LNCaP clone FGC (cell line): ENCODE results near the gene NYNRIN.

Experiments used
- DNase-seq: peaks from one replicate; pipeline ENCODE4 v3.0.0-alpha.2; 2011; ENCODE audit warnings: low read depth
- H3K4me3 ChIP-seq: 2 replicates; pipeline ENCODE4 v1.5.1; 2011; ENCODE audit warnings: mild to moderate bottlenecking, low read depth, low read length, control low read depth
- CTCF ChIP-seq: IDR thresholded peaks from 2 replicates; pipeline ENCODE4 v1.5.1; 2012; ENCODE audit warnings: mild to moderate bottlenecking; ENCODE audit not compliant: control insufficient read depth, insufficient read depth; ENCODE audit errors: extremely low read depth

The NYNRIN gene

GRCh38 chr14:24378327-24378726 lies 20.5 kb upstream of the NYNRIN start:
- TF ChIP-seq CTCF: no peak
- no peak overlapping the region for H3K4me3 ChIP-seq
- DNase-seq: no peak

GRCh38 chr14:24378981-24379906 lies 19.6 kb upstream of the NYNRIN start:
- DNase-seq: no peak
- TF ChIP-seq CTCF: no peak
- H3K4me3 ChIP-seq: no peak overlapping the region

GRCh38 chr14:24379907-24380730 lies 18.7 kb upstream of the NYNRIN start:
- no peak for DNase-seq
- no peak for TF ChIP-seq CTCF
- H3K4me3 ChIP-seq: no peak overlapping the region

- TF ChIP-seq CTCF: no peak
- no peak for DNase-seq
- no peak overlapping the region for H3K4me3 ChIP-seq
These were observed 17.3 kb upstream of the NYNRIN start for GRCh38 chr14:24381363-24382063.

- H3K4me3 ChIP-seq: no peak overlapping the region
- DNase-seq: no peak
- TF ChIP-seq CTCF: no peak
These were observed 16.8 kb upstream of the NYNRIN start for GRCh38 chr14:24382064-24382371.

- no peak overlapping the region for H3K4me3 ChIP-seq
- no peak for DNase-seq
- no peak for TF ChIP-seq CTCF
These were observed 14.6 kb upstream of the NYNRIN start for GRCh38 chr14:24384169-24384568.
